Daoy (cell line): Measurements from ENCODE around the gene ACR. TPM values are rescaled to one million over a fixed set of nuclear protein-coding genes. Genes with fewer than 3 reads are reported as not detected.
A peak's percentile ranks its signal among the peaks of the same experiment; 100 is the strongest.
"Not testable (repeated sequence)": the region's sequence is repeated elsewhere in the genome, so short reads cannot be mapped to it uniquely, and the experiment has no call there.

Experiments used
- DNase-seq: peaks from one replicate; pipeline ENCODE4 v3.0.0-alpha.2; 2015; ENCODE audit warnings: low read depth
- total RNA-seq: library from RNA; depleted of rRNA; stranded (reverse); fragments of >200 nt; shearing (Covaris generic); gene quantifications from 2 replicates; pipeline ENCODE4 v1.2.3, GENCODE V29; 2014; rRNA removed

ACR gene
- total RNA-seq, 1 experiment from 2014 or later, result not detected

GRCh38 chr22:50780244-50780643 is 42.2 kb downstream of the ACR start:
- DNase-seq, result not testable (repeated sequence)

- not testable (repeated sequence) for DNase-seq
Measured at GRCh38 chr22:50782253-50782652, 44.2 kb downstream of the ACR start.

- DNase-seq, result peak; percentile 93
Measured at GRCh38 chr22:50783033-50783879, 45.3 kb downstream of the ACR start, which contains the start of gene RABL2B. Gene RABL2B, minus strand, starts transcription at chr22:50783636. Its CDS starts 1,342 bp downstream, at chr22:50782294.

- not testable (repeated sequence) for DNase-seq
Measured at GRCh38 chr22:50783880-50784276, 45.9 kb downstream of the ACR start.

- DNase-seq, result not testable (repeated sequence)
Measured at GRCh38 chr22:50785289-50785688, 47.3 kb downstream of the ACR start.

- DNase-seq, result not testable (repeated sequence)
Measured at GRCh38 chr22:50786936-50787335, 48.9 kb downstream of the ACR start.

Other genes with a start within 250 kb of the ACR start
- 13.9 and 25.4 TPM in 2 replicates for gene LMF2, start 230.5 kb upstream of the ACR start, total RNA-seq
- gene NCAPH2, start 230.0 kb upstream of the ACR start, total RNA-seq, result 70.7 and 85.0 TPM in 2 replicates
- 9.4 and 11.5 TPM in 2 replicates for gene SCO2, start 212.6 kb upstream of the ACR start, total RNA-seq
- 5.1 and 5.3 TPM in 2 replicates for gene TYMP, start 208.2 kb upstream of the ACR start, total RNA-seq
- gene KLHDC7B, start 192.3 kb upstream of the ACR start, total RNA-seq, result 0.06 TPM in 1 of 2 replicates, not detected in the other
- 0.51 TPM in 1 of 2 replicates, not detected in the other for gene SYCE3, start 175.3 kb upstream of the ACR start, total RNA-seq
- gene CPT1B, start 159.8 kb upstream of the ACR start, total RNA-seq, result 6.1 and 7.9 TPM in 2 replicates
- 18.3 and 26.2 TPM in 2 replicates for gene CHKB, start 155.4 kb upstream of the ACR start, total RNA-seq
- 3.7 and 4.4 TPM in 2 replicates for gene MAPK8IP2, start 137.4 kb upstream of the ACR start, total RNA-seq
- gene ARSA, start 110.1 kb upstream of the ACR start, total RNA-seq, result 12.5 and 16.0 TPM in 2 replicates
- gene SHANK3, start 65.4 kb upstream of the ACR start, total RNA-seq, result 0.33 and 0.46 TPM in 2 replicates
- gene RABL2B, start 45.4 kb downstream of the ACR start, total RNA-seq, result 11.5 and 17.3 TPM in 2 replicates